ENCODE results near the gene TXNDC16.
"Not testable (repeated sequence)": the region's sequence is repeated elsewhere in the genome, so short reads cannot be mapped to it uniquely, and the experiment has no call there.

TXNDC16 gene

GRCh38 chr14:52545584-52546317, 6.6 kb downstream of the TXNDC16 start:
- DNase-seq (ENCODE audit: low read depth), result no peak

- DNase-seq (ENCODE audit: low read depth), result no peak
Measured at GRCh38 chr14:52538623-52539022, 13.7 kb downstream of the TXNDC16 start.

- no peak for DNase-seq (ENCODE audit: low read depth)
Measured at GRCh38 chr14:52536269-52536668, 16.0 kb downstream of the TXNDC16 start.

GRCh38 chr14:52531481-52531880, 20.8 kb downstream of the TXNDC16 start:
- DNase-seq (ENCODE audit: low read depth), result no peak

GRCh38 chr14:52527052-52527451, 25.3 kb downstream of the TXNDC16 start:
- no peak for DNase-seq (ENCODE audit: low read depth)

- DNase-seq (ENCODE audit: low read depth), result no peak
Measured at GRCh38 chr14:52522581-52523345, 29.5 kb downstream of the TXNDC16 start.

- DNase-seq (ENCODE audit: low read depth), result no peak
Measured at GRCh38 chr14:52522033-52522432, 30.3 kb downstream of the TXNDC16 start.

DNA sequence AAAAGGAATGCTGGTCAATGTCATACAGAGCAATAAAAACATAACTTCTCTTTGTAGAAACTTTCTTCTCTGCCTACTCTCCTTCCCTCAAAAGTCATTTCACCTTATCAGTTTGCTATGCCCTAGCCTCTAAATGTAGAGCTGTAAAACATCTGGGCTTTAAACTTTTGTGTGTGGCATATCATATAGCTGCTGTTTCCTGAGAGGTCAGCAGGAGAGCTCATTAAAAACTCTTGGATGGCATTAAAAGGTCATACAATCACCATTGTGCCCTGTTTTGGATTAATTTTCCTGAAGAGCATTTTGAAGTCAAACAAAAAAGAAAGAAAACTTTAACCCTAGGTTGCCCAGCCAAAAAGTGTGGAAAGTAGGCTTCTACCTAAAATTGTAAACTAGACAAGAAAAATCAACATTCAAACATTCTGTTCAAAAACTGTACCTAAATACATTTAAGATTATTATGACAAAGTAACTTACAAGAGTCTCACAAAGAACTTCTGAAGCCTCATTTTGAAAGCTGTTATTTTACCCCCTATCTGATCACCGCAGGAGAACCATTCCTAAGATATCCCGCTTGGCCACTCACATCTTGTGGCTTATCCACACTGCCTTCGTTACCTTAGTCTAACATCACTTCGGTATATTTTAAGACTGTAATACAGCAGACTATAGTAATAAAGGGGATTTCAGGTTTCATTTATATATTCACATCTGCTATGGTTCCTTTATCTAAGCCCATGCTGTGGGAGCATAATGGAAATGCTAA, 38.1 kb downstream of the TXNDC16 start:
- no peak for DNase-seq (ENCODE audit: low read depth)

DNA sequence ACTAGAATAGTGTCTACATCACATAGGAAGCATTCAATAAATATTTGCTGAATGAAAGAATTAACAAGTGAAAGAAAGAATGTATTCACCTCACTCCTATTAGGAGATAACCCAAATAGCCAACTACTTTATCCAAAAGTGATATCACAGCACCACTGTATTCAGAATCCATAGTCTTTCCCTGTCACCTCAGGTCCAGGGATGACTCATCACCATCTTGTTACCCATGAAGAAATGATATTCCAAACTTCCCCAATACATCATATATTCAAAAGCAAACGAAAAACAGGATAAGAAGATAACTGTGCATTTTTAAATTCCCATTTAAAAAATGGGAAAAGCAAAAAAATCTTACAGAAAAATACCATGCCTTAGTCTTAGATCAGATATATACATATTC, 39.1 kb downstream of the TXNDC16 start:
- no peak for DNase-seq (ENCODE audit: low read depth)

DNA sequence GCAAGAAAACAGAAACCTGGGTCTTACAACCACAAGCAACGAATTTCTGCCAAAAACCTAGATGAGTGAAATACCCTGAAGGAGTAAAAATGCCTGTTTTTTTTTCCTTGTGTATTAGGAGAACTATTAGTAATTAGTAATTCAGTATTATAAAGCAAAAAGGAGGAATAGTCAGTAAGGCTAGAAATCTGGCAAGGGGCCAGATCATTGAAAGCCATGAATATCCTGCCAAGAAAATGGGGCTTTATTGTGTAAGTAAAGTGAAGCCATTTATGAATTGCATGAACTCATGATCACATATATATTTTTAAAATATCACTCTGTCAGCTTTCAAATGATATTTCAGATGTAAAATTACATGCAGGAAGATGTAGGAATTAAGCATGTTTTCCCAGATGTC, 57.9 kb downstream of the TXNDC16 start:
- no peak for DNase-seq (ENCODE audit: low read depth)

DNA sequence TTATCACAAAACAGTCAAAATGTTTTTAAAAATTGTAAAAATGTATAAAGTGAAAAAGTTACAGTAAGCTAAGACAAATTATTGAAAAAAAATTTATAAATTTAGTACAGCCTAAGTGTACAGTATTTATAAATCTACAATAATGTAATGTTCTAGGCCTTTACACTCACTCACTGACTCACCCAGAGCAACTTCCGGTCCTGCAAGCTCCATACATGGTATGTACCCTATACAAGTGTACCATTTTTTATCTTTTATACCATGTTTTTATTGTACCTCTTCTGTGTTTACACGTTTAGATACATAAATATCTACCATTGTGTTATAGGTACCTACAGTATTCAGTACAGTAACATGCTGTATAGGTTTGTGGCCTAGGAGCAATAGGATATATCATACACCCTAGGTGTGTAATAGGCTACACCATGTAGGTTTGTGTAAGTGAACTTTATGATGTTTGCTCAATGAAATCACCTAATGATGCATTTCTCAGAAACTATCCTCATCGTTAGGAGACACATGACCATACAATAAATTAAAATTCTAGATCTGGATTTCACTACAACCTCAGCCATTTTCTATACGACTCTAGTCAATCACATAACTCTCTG, 66.8 kb downstream of the TXNDC16 start:
- no peak for DNase-seq (ENCODE audit: low read depth)

GRCh38 chr14:52481864-52482263, 70.4 kb downstream of the TXNDC16 start:
- DNase-seq (ENCODE audit: low read depth), result no peak

DNA sequence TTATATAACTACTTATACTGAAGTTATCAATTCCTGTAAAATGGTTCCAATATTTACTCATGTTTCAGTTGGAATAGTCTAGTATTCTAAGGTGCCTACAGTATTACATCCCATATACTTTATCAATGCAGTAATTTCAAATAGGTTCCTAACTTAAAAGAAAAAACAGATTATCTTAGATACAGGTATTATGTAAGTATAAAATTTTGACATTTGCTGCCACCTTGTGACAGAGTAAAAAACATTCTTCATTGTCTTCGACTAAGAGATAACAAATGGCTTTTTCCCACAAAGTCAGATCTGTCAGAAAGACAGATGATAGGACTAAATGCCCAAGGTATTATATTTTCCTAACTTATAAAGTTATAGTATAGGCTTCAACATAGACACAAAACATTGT, 78.7 kb downstream of the TXNDC16 start:
- no peak for DNase-seq (ENCODE audit: low read depth)

DNA sequence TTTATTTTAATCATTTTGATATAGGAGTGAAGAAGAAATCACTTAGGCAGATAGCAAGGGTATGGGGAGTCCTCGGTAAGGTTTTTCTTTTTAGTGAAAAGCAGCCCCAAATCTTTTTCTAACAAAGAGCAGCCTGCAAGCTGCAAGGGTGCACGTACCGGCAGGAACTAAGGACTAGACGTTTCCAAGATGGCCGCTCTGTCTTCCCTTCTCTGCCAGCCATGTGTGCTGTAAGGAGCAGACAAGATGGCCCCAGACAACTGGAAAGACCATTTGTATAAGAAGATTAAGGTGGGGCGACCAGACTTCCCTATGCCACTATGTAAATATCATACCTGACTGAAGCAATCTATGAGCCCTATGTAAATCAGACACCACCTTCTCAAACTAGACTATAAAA, 79.6 kb downstream of the TXNDC16 start:
- no peak for DNase-seq (ENCODE audit: low read depth)

DNA sequence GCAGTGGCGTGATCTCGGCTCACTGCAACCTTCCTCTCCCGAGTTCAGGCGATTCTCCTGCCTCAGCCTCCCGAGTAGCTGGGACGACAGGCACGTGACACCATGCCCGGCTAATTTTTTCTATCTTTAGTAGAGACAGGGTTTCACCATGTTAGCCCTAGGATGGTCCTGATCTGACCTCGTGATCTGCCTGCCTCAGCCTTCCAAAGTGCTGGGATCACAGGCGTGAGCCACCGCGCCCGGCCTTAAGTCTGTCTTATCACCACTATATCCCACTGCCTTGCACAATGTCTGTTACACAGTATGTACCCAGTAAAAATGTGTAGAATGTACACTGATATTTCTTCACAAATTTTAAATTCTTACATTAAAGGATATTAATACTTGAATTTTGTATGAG, 80.1 kb downstream of the TXNDC16 start:
- not testable (repeated sequence) for DNase-seq (ENCODE audit: low read depth)

- DNase-seq (ENCODE audit: low read depth), result no peak
Measured at GRCh38 chr14:52467515-52468266, 84.6 kb downstream of the TXNDC16 start.

DNA sequence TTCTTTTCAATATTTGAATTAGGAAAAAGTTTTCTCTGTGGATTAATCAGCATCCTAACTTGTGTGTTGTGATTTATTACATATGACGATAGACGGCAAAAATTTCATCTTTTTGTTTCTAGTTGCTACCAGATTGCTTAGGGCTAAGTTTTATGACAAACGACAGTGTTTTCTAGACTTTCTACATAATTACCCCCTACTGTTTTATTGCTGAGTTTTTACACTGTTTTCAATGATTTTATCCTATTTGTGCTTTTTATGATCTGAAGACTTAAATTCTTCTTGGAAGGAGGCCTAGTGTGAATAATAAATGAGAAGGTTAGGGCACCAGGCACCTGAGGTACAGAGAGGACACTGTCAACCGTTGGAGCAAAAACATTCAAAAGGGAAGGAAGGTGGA, 88.1 kb downstream of the TXNDC16 start:
- no peak for DNase-seq (ENCODE audit: low read depth)

DNA sequence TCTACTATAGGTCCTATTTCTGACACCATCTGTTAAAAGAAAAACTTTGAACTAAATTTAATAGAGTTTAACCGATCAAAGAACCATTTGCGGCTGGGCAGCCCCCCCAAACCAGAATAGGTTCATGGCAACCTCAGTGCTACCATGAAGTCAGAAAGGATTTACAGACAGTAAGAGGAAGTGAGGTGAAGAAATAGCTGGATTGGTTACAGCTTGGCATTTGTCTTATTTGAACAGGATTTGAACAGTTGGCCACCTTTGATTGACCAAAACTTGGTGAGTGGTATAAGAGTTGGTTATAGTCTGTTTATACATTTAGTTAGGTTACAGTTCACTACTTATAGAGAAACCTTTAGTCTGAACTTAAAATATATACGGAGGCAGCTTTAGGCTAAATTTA, 88.9 kb downstream of the TXNDC16 start:
- no peak for DNase-seq (ENCODE audit: low read depth)

DNA sequence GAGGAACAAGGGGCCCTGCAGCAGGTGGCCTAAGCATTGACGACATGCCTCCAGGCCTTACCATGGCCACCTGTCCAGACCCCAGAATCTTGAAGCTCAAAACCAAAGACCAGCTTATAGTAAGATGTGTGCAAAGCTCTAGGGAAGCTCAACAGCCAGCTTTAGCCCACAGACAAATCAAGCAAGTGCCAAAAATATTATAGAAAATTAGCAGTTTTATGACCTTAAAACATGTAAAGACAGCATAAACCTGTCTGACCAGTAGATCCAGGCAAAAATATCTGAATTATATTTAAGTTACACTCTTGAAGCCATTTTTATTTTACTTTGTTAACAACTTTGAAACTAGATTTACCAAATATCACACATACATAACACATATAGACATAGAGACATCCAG, 90.6 kb downstream of the TXNDC16 start:
- no peak for DNase-seq (ENCODE audit: low read depth)

DNA sequence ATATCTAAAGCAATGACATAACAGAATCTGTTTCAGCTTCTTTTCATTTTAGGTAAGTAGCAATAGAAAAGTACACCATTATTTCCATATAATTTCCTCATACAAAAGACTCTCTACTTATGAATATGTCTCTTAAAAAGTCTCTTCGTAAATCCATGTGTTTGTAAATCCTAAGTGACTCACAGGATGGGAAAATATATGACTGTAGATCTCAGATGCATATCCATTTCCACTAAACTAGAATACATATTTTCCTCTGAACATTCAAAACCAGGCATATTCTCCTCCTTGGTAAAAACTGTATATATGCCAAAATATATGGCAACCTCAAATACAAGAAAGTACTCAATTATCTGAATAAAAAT, 93.6 kb downstream of the TXNDC16 start:
- no peak for DNase-seq (ENCODE audit: low read depth)

DNA sequence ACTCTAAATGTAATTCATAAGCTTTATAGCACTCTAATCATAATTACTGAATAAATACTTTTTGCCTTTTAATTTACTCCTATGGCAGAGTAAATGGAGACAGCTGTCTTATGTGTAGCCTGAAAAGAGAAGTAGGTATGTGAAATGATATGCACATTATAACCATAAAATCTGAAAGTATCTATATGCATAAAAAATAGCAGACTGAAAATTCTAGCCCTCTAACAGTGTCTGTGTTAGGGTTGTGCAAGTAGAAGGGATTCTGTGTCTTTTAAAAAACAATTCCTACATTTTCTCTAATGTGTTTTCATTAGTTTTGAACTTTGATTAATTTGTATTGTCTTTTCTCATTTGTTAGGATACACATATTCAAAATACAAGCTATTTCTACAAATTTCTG, 94.9 kb downstream of the TXNDC16 start:
- no peak for DNase-seq (ENCODE audit: low read depth)
